Peyer's patch (tissue), 4 donors: ENCODE results near the gene PRPF38A.

Experiments used
- CTCF ChIP-seq, 6 experiments: fragments of 450-650 bp in 4 of 6; fragments of 200-600 bp in 2 of 6; sonication (generic) in 1 of 6; IDR thresholded peaks; one replicate each; pipeline ENCODE4 v1.5.1; 2017 to 2019; ENCODE audit warnings: antibody characterized with exemption in 6 of 6, mild to moderate bottlenecking in 3 of 6, moderate library complexity in 1 of 6
- POLR2A ChIP-seq, 2 donors: fragments of 450-650 bp; IDR thresholded peaks; one replicate each; pipeline ENCODE4 v1.5.1; 2017; ENCODE audit warnings: antibody characterized with exemption in 2 of 2, mild to moderate bottlenecking in 2 of 2, moderate library complexity in 2 of 2

- TF ChIP-seq POLR2A (IDR thresholded peaks at IDR 0.05) (no peak), CTCF (IDR thresholded peaks at IDR 0.05) (no peak)
These were observed 22.8 kb downstream of the PRPF38A start for GRCh38 chr1:52427152-52427551.
